ENCODE data around the gene HFE.
A peak's percentile ranks its signal among the peaks of the same experiment; 100 is the strongest.

Gene HFE

GRCh38 chr6:26053992-26054780, 33.0 kb upstream of the HFE start:
- Histone ChIP-seq H3K4me1 (ENCODE audit: insufficient read depth, poor library complexity, severe bottlenecking) (peaks cover 8% of the 10 kb centered on the region), H3K9me3 (ENCODE audit: severe bottlenecking) (no peaks in the 10 kb centered on the region), H3K27me3 (ENCODE audit: insufficient read depth, poor library complexity, severe bottlenecking) (no peaks in the 10 kb centered on the region), H3K4me3 (ENCODE audit: severe bottlenecking) (peak overlapping the region; percentile 44), H3K27ac (ENCODE audit: poor library complexity, severe bottlenecking) (peak overlapping the region; percentile 92), H3K36me3 (ENCODE audit: low read depth) (no peaks in the 10 kb centered on the region)
- ATAC-seq (ENCODE audit: low read depth) (no peak), DNase-seq (ENCODE audit: low spot score) (no peak)
- TF ChIP-seq, protein P1, sequence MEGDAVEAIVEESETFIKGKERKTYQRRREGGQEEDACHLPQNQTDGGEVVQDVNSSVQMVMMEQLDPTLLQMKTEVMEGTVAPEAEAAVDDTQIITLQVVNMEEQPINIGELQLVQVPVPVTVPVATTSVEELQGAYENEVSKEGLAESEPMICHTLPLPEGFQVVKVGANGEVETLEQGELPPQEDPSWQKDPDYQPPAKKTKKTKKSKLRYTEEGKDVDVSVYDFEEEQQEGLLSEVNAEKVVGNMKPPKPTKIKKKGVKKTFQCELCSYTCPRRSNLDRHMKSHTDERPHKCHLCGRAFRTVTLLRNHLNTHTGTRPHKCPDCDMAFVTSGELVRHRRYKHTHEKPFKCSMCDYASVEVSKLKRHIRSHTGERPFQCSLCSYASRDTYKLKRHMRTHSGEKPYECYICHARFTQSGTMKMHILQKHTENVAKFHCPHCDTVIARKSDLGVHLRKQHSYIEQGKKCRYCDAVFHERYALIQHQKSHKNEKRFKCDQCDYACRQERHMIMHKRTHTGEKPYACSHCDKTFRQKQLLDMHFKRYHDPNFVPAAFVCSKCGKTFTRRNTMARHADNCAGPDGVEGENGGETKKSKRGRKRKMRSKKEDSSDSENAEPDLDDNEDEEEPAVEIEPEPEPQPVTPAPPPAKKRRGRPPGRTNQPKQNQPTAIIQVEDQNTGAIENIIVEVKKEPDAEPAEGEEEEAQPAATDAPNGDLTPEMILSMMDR (IDR thresholded peaks at IDR 0.05; ENCODE audit: poor library complexity, severe bottlenecking) = no peak

DNA sequence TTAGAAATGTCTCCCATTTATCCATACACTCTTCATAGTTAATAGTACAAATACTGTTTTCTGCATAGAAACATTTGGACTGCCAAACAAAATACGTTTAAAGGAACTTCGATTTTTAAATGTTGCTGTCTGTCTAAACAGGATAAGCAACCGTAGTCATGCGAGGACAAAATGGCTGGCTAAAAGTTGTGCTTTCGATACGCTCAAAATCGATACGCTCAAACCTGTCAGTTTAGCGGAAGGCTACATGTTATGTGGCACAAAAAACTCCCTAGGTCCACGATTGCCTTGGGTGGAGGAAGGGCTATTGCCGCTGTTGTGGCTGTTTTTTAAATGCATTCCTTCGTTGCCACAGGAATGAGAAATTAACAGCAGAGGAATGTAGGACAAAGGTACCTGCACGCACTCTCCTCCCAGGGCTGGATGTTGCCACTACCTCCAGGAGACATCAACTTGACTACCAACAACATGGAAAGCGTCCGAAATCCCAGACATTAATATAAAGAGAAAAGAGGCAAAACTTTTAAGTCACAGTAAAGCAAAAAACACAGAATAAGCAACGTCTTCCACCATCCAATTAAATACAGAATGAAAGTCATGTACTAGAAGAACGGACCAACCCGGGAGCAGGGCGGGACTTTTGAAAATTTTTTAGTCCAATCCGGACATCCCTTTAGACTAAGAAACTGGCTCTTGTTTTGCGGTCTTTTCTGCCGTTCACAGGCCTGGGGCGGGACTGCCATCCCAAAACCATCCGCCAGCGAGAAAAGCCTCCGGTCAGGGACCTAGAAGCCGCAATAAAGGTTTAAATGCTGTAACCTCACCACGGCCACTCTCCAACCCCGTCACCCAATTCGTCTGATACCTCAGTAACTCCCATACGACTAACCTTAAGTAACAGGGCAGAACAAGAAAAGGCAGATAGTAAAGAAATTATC, 32.2 kb upstream of the HFE start:
- no peaks in the 10 kb centered on the region for H3K36me3 ChIP-seq (ENCODE audit: low read depth)
- no peaks in the 10 kb centered on the region for H3K9me3 ChIP-seq (ENCODE audit: severe bottlenecking)
- ATAC-seq (ENCODE audit: low read depth) = peak; percentile 79
- peaks cover 8% of the 10 kb centered on the region for H3K4me1 ChIP-seq (ENCODE audit: insufficient read depth, poor library complexity, severe bottlenecking)
- H3K27ac ChIP-seq (ENCODE audit: poor library complexity, severe bottlenecking) = peak overlapping the region; percentile 92
- peak; percentile 89 for DNase-seq (ENCODE audit: low spot score)
- no peaks in the 10 kb centered on the region for H3K27me3 ChIP-seq (ENCODE audit: insufficient read depth, poor library complexity, severe bottlenecking)
- TF ChIP-seq, protein P1 (IDR thresholded peaks at IDR 0.05; ENCODE audit: poor library complexity, severe bottlenecking) = no peak
- H3K4me3 ChIP-seq (ENCODE audit: severe bottlenecking) = peak overlapping the region; percentile 44

DNA sequence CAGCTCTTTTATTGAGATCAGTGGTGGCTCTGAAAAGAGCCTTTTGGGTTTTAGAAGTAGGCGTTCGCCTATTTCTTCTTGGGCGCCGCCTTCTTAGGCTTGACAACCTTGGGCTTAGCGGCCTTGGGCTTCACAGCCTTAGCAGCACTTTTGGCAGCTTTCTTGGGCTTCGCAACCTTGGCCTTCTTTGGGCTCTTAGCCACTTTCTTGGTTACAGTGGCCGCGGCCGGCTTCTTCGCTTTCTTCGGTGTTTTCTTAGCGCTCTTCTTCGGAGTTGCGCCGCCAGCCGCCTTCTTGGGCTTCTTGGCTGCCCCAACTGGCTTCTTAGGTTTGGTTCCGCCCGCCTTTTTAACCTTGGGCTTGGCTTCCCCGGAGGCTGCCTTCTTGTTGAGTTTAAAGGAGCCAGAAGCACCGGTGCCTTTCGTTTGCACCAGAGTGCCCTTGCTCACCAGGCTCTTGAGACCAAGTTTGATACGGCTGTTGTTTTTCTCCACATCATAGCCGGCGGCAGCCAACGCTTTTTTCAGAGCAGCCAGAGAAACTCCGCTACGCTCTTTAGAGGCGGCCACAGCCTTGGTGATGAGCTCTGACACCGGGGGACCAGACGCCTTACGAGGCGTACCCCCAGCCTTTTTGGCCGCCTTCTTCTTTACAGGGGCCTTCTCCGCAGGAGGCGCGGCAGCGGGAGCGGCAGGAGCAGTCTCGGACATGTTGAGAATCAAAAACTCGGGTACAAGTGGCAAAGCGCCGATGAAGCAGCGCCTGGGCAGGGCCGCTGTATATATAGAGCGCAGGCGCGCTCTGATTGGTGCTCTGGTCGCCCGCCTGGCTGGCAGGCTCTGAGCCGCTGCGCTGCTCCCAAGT, 31.3 kb upstream of the HFE start:
- DNase-seq (ENCODE audit: low spot score) = peak; percentile 78

DNA sequence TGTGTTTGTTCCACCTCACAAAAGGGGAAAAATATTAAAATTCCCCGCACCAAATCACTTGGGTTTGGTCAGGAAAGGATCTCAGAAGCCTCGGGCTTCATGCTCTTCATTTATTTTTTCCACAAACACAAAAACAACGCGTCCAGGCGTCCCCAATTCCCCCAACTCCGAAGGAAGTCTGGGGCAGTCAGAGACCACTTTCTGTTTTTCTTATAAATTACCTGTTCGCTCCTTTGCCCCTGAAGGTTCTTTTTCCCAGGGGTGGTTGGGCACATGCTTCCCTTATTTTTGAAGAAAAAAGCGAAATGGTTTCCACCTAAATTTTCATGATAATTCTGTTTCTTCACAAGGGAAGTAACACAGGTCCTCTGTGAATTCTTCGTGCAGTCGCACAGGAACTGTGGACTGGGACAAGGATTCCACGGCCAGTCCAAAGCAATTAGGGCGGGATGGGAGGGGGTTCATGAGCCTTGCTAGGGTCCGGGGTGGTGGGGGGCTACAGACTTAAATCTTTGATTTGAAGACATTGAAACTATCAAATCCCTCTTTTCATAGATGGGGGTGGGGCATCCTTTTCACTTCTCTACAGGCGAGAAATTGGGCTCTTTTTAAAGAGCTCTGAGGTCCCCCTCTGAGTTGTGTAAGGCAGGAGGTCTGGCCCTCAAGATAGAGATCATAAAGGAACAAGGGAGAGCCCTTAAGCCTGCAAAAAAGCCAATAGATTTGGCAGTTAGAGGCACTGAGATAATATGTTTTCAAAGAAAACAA, 30.5 kb upstream of the HFE start:
- Histone ChIP-seq H3K27ac (ENCODE audit: poor library complexity, severe bottlenecking) (peak overlapping the region; percentile 92), H3K4me3 (ENCODE audit: severe bottlenecking) (peak overlapping the region; percentile 44)
- TF ChIP-seq, protein P1 (IDR thresholded peaks at IDR 0.05; ENCODE audit: poor library complexity, severe bottlenecking) = no peak

More for the DNA sequence above, 31.3 kb upstream of the HFE start:
- no peaks in the 10 kb centered on the region for H3K36me3 ChIP-seq (ENCODE audit: low read depth)
- TF ChIP-seq, protein P1 (IDR thresholded peaks at IDR 0.05; ENCODE audit: poor library complexity, severe bottlenecking) = no peak
- peaks cover 8% of the 10 kb centered on the region for H3K4me1 ChIP-seq (ENCODE audit: insufficient read depth, poor library complexity, severe bottlenecking)
- peak overlapping the region; percentile 44 for H3K4me3 ChIP-seq (ENCODE audit: severe bottlenecking)
- ATAC-seq (ENCODE audit: low read depth) = peak; percentile 69
- no peaks in the 10 kb centered on the region for H3K9me3 ChIP-seq (ENCODE audit: severe bottlenecking)
- no peaks in the 10 kb centered on the region for H3K27me3 ChIP-seq (ENCODE audit: insufficient read depth, poor library complexity, severe bottlenecking)
- peak overlapping the region; percentile 92 for H3K27ac ChIP-seq (ENCODE audit: poor library complexity, severe bottlenecking)

More for the DNA sequence above, 30.5 kb upstream of the HFE start:
- Histone ChIP-seq H3K27me3 (ENCODE audit: insufficient read depth, poor library complexity, severe bottlenecking) (no peaks in the 10 kb centered on the region), H3K9me3 (ENCODE audit: severe bottlenecking) (no peaks in the 10 kb centered on the region), H3K36me3 (ENCODE audit: low read depth) (no peaks in the 10 kb centered on the region), H3K4me1 (ENCODE audit: insufficient read depth, poor library complexity, severe bottlenecking) (peaks cover 8% of the 10 kb centered on the region)
- no peak for ATAC-seq (ENCODE audit: low read depth)
- no peak for DNase-seq (ENCODE audit: low spot score)

All from RWPE2 (cell line).